Activated naive CD4-positive, alpha-beta T cell treated with anti-CD3 and anti-CD28 coated beads for 36 hours (primary cell): ENCODE data around the gene ACSF3. TPM values are rescaled to one million over a fixed set of nuclear protein-coding genes. Genes with fewer than 3 reads are reported as not detected.

Source experiments
- CTCF ChIA-PET: fragments of 350-600 bp; sonication (Branson Sonifier 250); formaldehyde crosslinking; loops from one replicate; lab custom pipeline; 2021; ENCODE audit warnings: antibody characterized with exemption; lab: Charles Lee
- DNase-seq: peaks from one replicate; pipeline ENCODE4 v3.0.0-alpha.2; 2020
- H3K27ac Mint-ChIP-seq: one replicate; pipeline ENCODE4 v1.8.0; 2021; ENCODE audit warnings: mild to moderate bottlenecking, mixed read lengths
- H3K27me3 Mint-ChIP-seq: one replicate; pipeline ENCODE4 v1.8.0; 2021; ENCODE audit warnings: low read depth, mixed read lengths
- H3K36me3 Mint-ChIP-seq: one replicate; pipeline ENCODE4 v1.8.0; 2021; ENCODE audit warnings: low read depth, mixed read lengths
- H3K4me1 Mint-ChIP-seq: one replicate; pipeline ENCODE4 v1.8.0; 2021; ENCODE audit warnings: low read depth, mixed read lengths
- H3K4me3 Mint-ChIP-seq: one replicate; pipeline ENCODE4 v1.8.0; 2021; ENCODE audit warnings: mild to moderate bottlenecking, moderate library complexity, mixed read lengths
- H3K9me3 Mint-ChIP-seq: one replicate; pipeline ENCODE4 v1.8.0; 2021; ENCODE audit warnings: mixed read lengths
- intact Hi-C: fragments of 100-400 bp; cut with micrococcal nuclease; formaldehyde crosslinking; loops from one replicate; pipeline ENCODE4 v1.15.1; 2023
- total RNA-seq, 2 experiments: library from RNA; stranded (reverse); gene quantifications; one replicate each; pipeline ENCODE4 v1.2.3, GENCODE V29; 2021

ACSF3 gene
- total RNA-seq, 2 experiments from 2014 or later: 26.1 to 26.7 TPM

GRCh38 chr16:89172528-89173173 is 79.0 kb downstream of the ACSF3 start:
- Mint-ChIP-seq H3K4me1 (peaks cover 9% of the 10 kb centered on the region), H3K27ac (no peak overlapping the region), H3K36me3 (no peaks in the 10 kb centered on the region), H3K27me3 (peaks cover 3% of the 10 kb centered on the region), H3K9me3 (no peaks in the 10 kb centered on the region), H3K4me3 (no peak overlapping the region)
- intact Hi-C loops: no loop called here
- CTCF ChIA-PET: no interaction called here
- no peak for DNase-seq

- no peaks in the 10 kb centered on the region for H3K36me3 Mint-ChIP-seq
- H3K4me1 Mint-ChIP-seq: peaks cover 7% of the 10 kb centered on the region
- no peaks in the 10 kb centered on the region for H3K9me3 Mint-ChIP-seq
- no peak for DNase-seq
- H3K27me3 Mint-ChIP-seq: peaks cover 3% of the 10 kb centered on the region
- CTCF ChIA-PET: no interaction called here
- no peak overlapping the region for H3K27ac Mint-ChIP-seq
- intact Hi-C loops: no loop called here
- H3K4me3 Mint-ChIP-seq: no peak overlapping the region
These were observed 79.7 kb downstream of the ACSF3 start for GRCh38 chr16:89173174-89173921.

GRCh38 chr16:89174055-89174827 is 80.6 kb downstream of the ACSF3 start:
- H3K27ac Mint-ChIP-seq: no peak overlapping the region

GRCh38 chr16:89174877-89175276 is 81.2 kb downstream of the ACSF3 start:
- peaks cover 7% of the 10 kb centered on the region for H3K4me1 Mint-ChIP-seq
- intact Hi-C loops: no loop called here
- H3K9me3 Mint-ChIP-seq: no peaks in the 10 kb centered on the region
- CTCF ChIA-PET: no interaction called here
- H3K27me3 Mint-ChIP-seq: peaks cover 3% of the 10 kb centered on the region
- DNase-seq: no peak
- H3K27ac Mint-ChIP-seq: no peak overlapping the region
- H3K4me3 Mint-ChIP-seq: no peak overlapping the region
- H3K36me3 Mint-ChIP-seq: no peaks in the 10 kb centered on the region

More at GRCh38 chr16:89174055-89174827, 80.6 kb downstream of the ACSF3 start:
- H3K27me3 Mint-ChIP-seq: peaks cover 3% of the 10 kb centered on the region
- DNase-seq: no peak
- CTCF ChIA-PET: no interaction called here
- H3K36me3 Mint-ChIP-seq: no peaks in the 10 kb centered on the region
- peaks cover 7% of the 10 kb centered on the region for H3K4me1 Mint-ChIP-seq
- no peaks in the 10 kb centered on the region for H3K9me3 Mint-ChIP-seq
- intact Hi-C loops: no loop called here
- no peak overlapping the region for H3K4me3 Mint-ChIP-seq

GRCh38 chr16:89175280-89176146 is 81.9 kb downstream of the ACSF3 start:
- intact Hi-C loops: no loop called here
- Mint-ChIP-seq H3K9me3 (no peaks in the 10 kb centered on the region), H3K36me3 (no peaks in the 10 kb centered on the region), H3K4me1 (peaks cover 5% of the 10 kb centered on the region), H3K27me3 (peaks cover 3% of the 10 kb centered on the region), H3K4me3 (no peak overlapping the region), H3K27ac (no peak overlapping the region)
- DNase-seq: no peak
- CTCF ChIA-PET: no interaction called here

- intact Hi-C loops: no loop called here
- Mint-ChIP-seq H3K9me3 (no peaks in the 10 kb centered on the region), H3K27me3 (no peaks in the 10 kb centered on the region), H3K36me3 (no peaks in the 10 kb centered on the region), H3K4me1 (peaks cover 2% of the 10 kb centered on the region), H3K4me3 (no peak overlapping the region), H3K27ac (no peak overlapping the region)
- CTCF ChIA-PET: interaction anchor here (0.5 kb wide), 1 partner anchor 190 kb away, joined by 3 read pairs; no protein-coding TSS in a partner anchor
- no peak for DNase-seq
These were observed 82.6 kb downstream of the ACSF3 start for GRCh38 chr16:89176147-89176690.

- Mint-ChIP-seq H3K27ac (no peak overlapping the region), H3K9me3 (no peaks in the 10 kb centered on the region), H3K36me3 (no peaks in the 10 kb centered on the region), H3K4me1 (peaks cover 7% of the 10 kb centered on the region), H3K27me3 (no peaks in the 10 kb centered on the region), H3K4me3 (no peak overlapping the region)
- CTCF ChIA-PET: interaction anchor here (0.5 kb wide), 1 partner anchor 191 kb away, joined by 3 read pairs; no protein-coding TSS in a partner anchor
- intact Hi-C loops: no loop called here
- DNase-seq: no peak
These were observed 83.1 kb downstream of the ACSF3 start for GRCh38 chr16:89176717-89177116.

GRCh38 chr16:89177501-89177900 is 83.8 kb downstream of the ACSF3 start:
- H3K27ac Mint-ChIP-seq: no peak overlapping the region
- no peaks in the 10 kb centered on the region for H3K27me3 Mint-ChIP-seq
- no peaks in the 10 kb centered on the region for H3K36me3 Mint-ChIP-seq
- DNase-seq: no peak
- no peak overlapping the region for H3K4me3 Mint-ChIP-seq
- H3K9me3 Mint-ChIP-seq: no peaks in the 10 kb centered on the region
- intact Hi-C loops: no loop called here
- CTCF ChIA-PET: interaction anchor here (0.7 kb wide), 1 partner anchor 8 kb away, joined by 3 read pairs; no protein-coding TSS in a partner anchor
- peaks cover 8% of the 10 kb centered on the region for H3K4me1 Mint-ChIP-seq

GRCh38 chr16:89178453-89179147 is 84.9 kb downstream of the ACSF3 start:
- Mint-ChIP-seq H3K27ac (no peak overlapping the region), H3K36me3 (no peaks in the 10 kb centered on the region), H3K4me1 (peaks cover 11% of the 10 kb centered on the region), H3K9me3 (no peaks in the 10 kb centered on the region), H3K4me3 (no peak overlapping the region), H3K27me3 (no peaks in the 10 kb centered on the region)
- CTCF ChIA-PET: no interaction called here
- intact Hi-C loops: no loop called here
- DNase-seq: no peak

GRCh38 chr16:89179148-89179484 is 85.5 kb downstream of the ACSF3 start:
- Mint-ChIP-seq H3K36me3 (no peaks in the 10 kb centered on the region), H3K27me3 (no peaks in the 10 kb centered on the region), H3K4me1 (peaks cover 11% of the 10 kb centered on the region), H3K9me3 (no peaks in the 10 kb centered on the region), H3K27ac (no peak overlapping the region), H3K4me3 (no peak overlapping the region)
- intact Hi-C loops: no loop called here
- DNase-seq: no peak
- CTCF ChIA-PET: no interaction called here

GRCh38 chr16:89179656-89180315 is 86.1 kb downstream of the ACSF3 start:
- CTCF ChIA-PET: no interaction called here

More at GRCh38 chr16:89179656-89180315, 86.1 kb downstream of the ACSF3 start:
- Mint-ChIP-seq H3K27me3 (no peaks in the 10 kb centered on the region), H3K36me3 (no peaks in the 10 kb centered on the region), H3K4me3 (no peak overlapping the region), H3K9me3 (no peaks in the 10 kb centered on the region), H3K27ac (no peak overlapping the region), H3K4me1 (peaks cover 11% of the 10 kb centered on the region)
- no peak for DNase-seq
- intact Hi-C loops: no loop called here
